Stimulated activated CD8-positive, alpha-beta memory T cell treated with anti-CD3 and anti-CD28 coated beads, Interleukin-7, amount 100 ng/mL, for 24 hours (primary cell): ENCODE results near the gene ZFP82.

Experiments used
- DNase-seq: peaks from one replicate; pipeline ENCODE4 v3.0.0-alpha.2; 2020; ENCODE audit warnings: low read depth

The ZFP82 gene

GRCh38 chr19:36418287-36419001, at the start of gene ZFP82:
ZFP82 (minus strand) TSS chr19:36418644; CDS start chr19:36409789, 8,855 bp downstream.
- peak; percentile 51 for DNase-seq

GRCh38 chr19:36460046-36460445, 41.6 kb upstream of the ZFP82 start:
- no peak for DNase-seq

DNA sequence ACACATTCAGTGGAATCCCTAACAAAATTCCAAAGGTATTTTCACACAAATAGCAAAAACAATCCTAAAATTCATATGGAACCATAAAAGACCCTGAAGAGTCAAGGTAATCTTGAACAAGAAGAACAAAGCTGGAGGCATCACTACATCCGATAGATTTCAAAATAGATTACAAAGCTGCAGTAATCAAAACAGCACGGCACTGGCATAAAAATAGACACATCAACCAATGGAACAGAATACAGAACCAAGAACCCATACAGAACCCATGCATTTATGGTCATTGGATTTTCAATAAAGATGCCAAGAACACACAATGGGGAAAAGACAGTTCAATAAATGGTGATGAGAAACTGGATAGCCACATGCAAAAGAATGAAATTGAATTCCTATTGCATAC, 38.4 kb upstream of the ZFP82 start:
- DNase-seq: no peak

- no peak for DNase-seq
Measured at GRCh38 chr19:36449059-36449670, 30.7 kb upstream of the ZFP82 start.

DNA sequence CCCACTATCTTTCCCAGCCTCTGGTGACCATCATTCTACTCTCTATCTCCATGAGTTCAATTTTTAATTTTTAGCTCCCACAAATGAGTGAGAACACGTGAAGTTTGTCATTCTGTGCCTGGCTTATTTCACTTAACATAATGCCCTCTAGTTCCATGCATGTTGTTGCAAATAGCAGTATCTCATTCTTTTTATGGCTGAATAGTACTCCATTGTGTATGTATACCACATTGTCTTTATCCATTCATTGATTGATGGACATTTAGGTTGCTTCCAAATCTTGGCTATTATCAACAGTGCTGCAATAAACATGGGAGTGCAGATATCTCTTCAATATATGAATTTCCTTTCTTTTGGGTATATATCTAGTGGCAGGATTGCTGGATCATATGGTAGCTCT, 22.9 kb upstream of the ZFP82 start:
- DNase-seq: no peak

DNA sequence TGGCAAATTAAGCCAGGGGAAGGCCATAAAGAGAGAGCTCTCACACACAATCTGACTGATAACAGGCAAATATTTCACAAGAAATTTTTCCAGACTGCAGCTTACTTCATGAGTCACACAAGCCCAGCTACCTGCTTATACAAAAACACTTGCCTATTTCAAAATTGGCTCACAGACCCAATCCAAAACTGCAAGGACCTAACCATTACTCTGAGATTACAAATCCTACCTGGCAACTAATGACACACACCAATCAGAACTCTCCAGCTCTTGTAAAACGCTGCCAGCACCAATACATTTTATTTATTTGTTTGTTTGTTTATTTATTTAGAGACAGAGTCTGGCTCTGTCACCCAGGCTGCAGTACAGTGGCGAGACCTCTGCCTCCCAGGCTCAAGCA, 18.1 kb upstream of the ZFP82 start:
- no peak for DNase-seq

- no peak for DNase-seq
Measured at GRCh38 chr19:36423925-36424324, 5.5 kb upstream of the ZFP82 start.

GRCh38 chr19:36421749-36422481, 3.5 kb upstream of the ZFP82 start:
- DNase-seq: no peak

- DNase-seq: no peak
Measured at GRCh38 chr19:36420961-36421748, 2.7 kb upstream of the ZFP82 start.

- no peak for DNase-seq
Measured at GRCh38 chr19:36417752-36418286, 625 bp downstream of the ZFP82 start.

DNA sequence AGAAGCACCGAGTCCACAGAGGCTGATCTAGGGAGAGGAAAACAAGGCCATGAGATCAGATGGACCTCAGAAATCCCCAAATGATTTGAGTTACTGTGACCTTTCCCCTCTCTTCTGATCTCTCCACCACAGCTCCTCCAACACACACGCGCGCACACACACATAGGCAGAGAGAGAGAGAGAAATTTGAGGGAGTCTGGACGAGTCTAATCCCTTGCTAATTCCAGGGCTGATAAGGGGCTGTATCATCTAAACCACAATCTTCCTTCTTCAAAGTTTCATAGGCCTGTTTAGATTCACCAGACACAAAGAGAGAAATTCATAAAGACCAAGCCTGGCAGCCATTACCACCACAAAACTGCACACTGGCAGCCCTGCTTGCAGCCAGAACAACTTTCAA, 8.6 kb downstream of the ZFP82 start:
- no peak for DNase-seq

DNA sequence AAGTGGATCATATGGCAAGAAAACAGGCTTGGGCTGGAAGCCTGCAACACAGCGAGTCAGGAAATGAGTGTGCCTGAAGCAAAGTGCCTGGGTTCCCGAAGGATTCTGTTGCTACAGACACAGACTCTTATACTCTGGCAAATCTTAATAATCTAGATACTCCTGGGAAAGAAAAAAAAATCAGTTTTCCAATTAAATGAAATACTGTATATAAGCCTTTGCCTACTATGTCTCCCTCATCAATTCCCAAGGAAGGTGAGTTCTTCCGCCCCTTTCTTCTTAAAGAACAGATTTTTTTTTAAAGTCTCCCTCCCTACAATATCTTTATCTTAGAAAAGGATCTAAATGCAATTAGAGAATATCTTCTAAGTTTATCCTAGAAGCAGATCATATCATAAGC, 10.3 kb downstream of the ZFP82 start:
- no peak for DNase-seq

- DNase-seq: no peak
Measured at GRCh38 chr19:36404498-36404897, 13.9 kb downstream of the ZFP82 start.

- DNase-seq: no peak
Measured at GRCh38 chr19:36401475-36401874, 17.0 kb downstream of the ZFP82 start.

GRCh38 chr19:36398571-36398970, 19.9 kb downstream of the ZFP82 start:
- DNase-seq: no peak

- no peak for DNase-seq
Measured at GRCh38 chr19:36392916-36393673, 25.3 kb downstream of the ZFP82 start.

DNA sequence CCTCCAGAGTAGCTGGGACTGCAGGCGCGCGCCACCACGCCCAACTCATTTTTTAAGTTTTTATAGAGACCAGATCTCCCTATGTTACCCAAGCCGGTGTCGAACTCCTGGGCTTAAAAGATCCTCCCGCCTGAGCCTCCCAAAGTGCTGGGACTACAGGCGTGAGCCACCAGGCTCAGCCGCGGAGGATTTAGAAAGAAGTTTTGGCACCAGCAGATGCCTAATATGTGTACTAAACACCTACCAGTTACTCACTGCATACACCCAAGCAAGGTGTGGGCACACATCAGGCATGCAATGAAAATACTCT, 39.0 kb downstream of the ZFP82 start:
- DNase-seq: no peak

DNA sequence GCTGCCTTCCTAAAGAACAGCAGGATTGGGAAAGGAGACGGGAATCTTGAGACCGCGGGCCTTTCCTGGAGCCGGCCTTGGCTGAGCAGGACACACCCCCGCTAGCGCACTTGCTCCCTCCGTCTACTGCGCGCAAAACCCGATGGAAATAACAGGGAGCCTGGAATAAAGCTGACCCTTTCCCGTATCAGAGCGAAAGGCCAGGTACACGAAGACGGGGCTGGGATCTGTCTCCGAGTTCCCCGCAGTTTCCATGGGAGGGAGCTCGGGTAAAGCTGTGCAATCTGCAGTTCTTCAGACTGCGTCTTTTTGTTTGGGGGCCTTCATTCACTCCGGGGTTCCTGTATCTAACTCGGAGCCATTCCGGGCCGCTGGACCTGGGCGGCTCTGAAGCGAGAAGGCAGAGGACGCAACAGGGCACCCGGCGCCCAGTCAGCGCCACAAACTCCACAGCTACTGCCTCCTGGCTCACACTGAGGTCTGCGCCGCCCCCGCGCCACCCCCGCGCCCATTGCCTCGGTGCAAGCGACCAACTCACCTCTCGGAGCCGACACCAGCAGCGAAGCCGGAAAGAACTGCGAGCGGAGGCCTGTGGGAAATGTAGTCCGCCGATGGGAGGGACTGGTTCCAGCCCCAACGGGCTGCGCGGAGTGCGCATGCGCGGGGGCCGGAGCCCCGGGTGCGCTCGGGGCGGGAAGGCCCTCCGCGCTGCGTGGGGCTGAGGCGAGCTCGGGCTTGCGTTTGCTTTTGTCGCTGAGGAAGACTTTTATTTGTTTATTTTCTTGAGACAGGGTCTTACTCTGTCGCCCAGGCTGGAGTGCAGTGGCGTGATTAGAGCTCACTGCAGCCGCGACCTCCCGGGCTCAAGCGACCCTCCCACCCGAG, 39.6 kb downstream of the ZFP82 start, which contains the start of gene ZFP14:
TSS of gene ZFP14 (minus strand) at position 577 of the 885 bp plus-strand sequence. CDS start 11,309 bp downstream, outside the sequence.
- DNase-seq: peak; percentile 89

DNA sequence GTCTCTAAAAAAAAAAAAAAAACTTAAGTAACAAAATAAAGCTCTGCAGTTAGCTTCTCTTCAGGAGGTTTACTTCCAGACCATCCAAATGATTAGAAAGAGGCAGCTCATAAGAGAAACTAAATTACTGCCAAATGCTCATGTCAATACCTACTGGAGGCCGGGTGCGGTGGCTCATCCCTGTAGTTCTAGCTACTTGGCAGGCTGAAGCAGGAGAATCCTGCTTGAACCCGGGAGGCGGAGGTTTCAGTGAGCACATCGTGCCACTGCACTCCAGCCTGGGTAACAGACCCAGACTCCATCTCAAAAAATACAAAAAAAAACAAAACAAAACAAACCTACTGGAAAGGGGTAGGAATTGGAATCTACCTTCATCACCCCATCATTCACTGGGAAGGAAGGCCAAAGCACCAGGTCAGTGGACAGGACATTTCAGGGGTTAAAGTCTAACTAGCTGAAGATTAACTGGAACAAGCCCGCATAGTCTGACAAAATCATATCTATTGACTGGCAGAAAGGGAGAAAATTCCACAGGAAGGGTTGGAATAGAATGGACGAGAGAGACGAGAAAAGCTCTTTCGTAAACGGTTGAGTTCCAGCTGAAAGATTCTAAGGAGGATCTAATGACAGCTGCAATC, 40.8 kb downstream of the ZFP82 start:
- DNase-seq: no peak

GRCh38 chr19:36373638-36374156, 44.7 kb downstream of the ZFP82 start:
- DNase-seq: no peak
